Anterior cingulate cortex (tissue), 58 donors: Measurements from ENCODE around the gene UTRN.
A peak's percentile ranks its signal among the peaks of the same experiment; 100 is the strongest.

Experiments
- DNase-seq, 58 donors: peaks; one replicate each; lab custom pipeline; 2025; lab: John Stamatoyannopoulos, UW

UTRN gene

DNA sequence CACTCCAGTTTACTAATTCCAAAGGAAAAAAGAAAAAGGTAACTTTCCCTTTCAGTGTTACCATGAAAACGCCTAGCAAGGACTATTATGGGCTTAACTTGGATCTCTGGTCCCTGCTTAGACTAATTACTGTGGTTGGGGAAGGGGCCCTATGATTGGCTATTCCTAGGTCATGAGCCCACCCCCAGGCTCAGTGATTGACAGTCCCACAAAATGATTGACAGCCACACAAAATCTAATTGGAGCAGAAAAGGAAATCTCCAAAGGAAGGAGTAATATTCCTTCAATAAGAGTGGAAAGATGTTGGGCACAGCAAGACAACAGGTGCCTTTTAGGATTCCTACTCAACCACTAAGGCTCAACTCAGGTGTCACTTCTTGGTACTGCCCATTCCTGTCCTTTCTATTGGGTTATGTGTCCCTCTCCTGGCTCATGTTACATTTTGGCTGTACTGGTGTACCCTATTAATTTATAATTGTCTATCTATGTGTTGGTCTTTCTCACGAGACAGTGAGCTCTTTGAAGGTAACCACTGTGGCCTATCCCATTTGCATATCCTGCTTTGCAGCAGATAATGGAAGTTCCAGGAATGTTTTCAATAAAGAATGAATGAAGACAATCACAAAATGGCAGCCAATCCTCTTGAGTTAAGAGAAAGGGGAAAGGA is 5.5 kb upstream of the UTRN start:
- no peak for DNase-seq

DNA sequence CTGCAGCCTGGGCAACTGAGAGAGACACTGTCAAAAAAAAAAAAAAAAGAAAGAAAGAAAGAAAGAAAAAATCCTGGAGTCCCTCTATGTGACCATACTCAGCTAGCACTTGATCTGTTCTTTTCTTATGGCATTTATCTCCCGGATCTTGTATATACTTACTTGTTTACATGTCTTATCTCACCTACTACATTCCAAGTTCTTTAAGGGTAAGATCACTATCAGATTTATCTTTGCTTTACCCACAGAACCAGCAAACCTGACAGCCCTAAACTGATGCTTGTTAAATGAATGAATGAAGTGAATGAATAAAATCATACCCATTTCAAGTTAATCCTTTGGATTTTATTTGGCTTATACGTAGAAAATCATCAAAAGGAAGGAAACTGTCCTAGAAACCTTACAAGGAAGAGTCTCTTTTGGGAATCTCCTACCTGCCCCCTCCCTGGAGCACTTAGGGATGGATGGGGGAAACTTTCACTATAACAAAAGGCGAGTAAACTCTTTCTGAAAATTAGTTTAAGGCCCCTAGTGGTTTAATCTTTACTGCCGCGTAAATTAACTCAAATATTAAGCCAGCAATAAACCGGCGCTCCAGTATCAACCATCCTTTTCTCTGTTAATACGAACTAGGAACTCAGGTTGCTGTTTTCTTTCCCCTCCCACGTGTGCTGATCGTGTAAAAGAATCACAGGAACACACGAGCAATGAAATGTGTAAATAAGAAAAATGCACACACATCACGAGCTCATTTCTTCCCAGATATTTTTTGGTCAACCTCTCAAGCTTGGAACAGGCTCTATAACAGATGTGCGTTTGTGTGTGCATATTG is 1.3 kb upstream of the UTRN start:
- DNase-seq, result no peak

DNA sequence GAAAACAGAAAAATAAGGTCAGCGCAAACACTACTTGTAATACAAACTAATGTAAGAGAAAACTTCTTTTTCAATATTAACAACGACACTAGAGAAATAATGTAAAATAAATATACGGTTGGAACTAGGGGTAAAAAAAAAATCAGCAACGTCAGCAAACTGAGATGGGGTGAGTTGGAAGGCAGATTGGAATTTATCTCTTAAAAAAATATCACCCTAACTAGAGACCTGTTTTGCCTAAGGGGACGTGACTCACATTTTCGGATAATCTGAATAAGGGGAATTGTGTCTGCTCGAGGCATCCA is 705 bp upstream of the UTRN start:
- DNase-seq, result no peak

DNA sequence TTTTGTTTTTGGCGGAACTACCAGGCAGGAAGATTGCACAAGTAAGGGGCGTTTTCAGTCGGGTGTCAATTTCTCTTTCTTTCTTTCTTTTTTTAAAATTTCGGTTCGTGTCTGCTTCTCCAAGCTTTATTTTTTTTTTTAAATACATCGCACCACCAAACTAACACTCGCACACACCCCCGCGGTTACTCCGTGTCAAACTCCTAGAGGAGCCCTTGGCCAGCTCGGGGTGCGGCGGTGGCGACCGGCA is 338 bp downstream of the UTRN start:
- no peak for DNase-seq

DNA sequence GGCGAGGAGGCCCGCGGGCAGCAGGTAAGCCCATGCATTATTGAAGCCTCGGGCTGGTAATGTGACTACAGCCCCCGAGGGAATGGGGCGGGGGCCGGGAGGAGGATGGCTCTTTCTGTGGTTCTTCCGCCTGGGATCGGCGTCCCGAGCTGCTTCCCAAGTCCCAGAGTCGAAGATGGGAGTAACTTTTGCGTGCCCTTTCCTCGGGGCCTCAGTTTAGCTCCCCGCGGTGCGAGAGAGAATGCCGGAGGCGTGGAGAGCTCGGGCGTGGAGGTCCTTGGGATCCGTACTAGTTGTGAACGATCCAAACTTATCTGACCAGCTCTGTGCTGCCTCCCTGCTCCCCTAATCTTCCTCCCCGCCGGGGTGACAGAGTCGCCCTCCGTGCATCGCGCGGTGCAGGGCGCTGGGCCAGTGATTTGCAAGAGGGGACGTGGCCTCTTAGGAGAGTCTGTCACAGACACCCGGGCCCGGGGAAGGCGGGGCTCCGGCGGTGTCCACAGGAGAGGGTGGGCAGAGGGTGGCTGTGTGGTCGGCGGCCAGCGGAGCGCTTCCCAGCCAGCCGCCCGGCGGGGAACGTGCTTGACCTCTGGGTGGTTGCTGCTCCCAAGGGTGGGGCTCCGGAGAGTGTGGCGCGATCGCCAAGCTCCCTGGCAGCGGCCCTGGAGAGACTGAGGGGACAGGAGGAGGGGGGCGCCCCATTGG is 815 bp downstream of the UTRN start:
- DNase-seq, result peak in 45 of 58 donors; percentile 2 to 62 (median 24)

DNA sequence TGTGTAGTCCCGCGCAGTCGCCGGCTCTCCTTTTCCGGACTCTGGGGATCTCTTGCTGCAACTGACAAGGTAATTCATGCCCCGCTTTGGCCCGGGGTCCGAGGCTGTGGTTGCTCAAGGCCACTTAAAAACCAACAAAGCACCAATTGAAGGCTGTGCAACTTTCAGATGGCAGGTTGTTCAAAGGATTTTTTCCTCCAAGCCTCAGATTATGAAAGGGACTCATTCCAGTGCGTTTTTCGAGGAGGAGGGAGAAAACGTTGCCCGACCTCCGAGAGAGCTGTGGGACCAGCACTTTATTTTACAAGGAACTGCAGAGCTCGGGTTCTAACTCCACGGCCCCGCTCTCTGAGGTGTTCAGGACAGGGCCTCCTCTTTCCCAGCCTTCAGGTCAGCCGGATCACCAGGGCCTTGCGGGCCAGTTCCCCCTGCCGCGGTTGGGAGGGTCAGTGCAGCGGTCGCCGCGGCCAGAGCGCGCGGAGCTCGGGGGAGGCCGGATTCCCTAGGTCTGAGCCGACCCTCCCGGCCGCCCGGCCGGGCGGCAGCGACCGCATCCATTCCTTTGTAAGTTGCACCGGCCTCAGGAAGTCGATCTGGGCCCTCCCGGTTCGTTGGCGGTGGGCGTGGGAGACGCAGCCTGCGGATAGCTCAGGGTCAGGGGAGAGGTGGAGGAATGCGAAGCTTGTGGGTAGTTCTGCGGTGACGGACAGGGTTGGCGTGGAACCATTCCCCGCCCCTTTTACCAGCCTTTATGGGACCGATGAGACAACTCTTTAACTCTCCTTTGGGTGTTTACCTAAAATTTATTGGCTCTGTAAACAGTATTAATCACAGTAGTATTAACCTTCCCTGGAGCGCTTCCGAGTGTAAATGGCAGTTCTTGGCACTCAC is 1.6 kb downstream of the UTRN start:
- DNase-seq, result peak in 12 of 58 donors; percentile 1 to 16 (median 4)

DNA sequence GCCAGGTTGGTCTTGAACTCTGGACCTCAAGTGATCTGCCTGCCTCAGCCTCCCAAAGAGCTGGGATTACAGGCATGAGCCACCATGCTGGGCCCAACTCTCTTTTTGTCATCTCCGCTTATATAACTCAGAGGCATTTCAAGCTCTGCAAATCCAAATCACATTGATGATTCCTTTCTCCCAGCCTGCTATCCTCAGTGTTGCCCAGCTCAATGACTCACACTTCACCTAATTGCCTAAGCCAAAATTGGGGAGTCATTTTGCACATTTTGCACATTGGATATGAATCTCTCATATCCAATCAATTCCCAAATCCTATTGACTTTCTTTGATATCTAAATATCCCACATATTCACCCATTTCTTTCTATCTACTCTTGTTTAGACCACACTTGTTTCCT is 3.9 kb downstream of the UTRN start:
- DNase-seq, result no peak

DNA sequence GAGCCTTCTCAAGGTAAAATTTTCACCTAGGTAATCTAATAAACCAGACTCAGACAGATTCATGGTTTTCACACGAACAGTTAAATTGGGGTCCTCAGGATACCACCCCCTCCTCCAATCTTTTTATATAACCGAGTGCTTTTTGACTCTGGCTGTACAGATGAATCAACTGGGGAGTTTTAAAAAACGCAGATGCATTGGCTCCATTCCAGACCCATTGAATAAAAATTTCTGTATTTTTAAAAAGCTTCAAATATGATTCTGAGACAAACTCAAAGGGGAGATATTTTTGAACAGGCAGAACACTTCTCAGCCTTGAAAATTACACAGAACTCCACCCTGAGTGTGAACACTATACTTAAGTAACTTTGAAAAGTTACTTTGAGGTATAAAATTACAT is 7.2 kb downstream of the UTRN start:
- DNase-seq, result no peak

DNA sequence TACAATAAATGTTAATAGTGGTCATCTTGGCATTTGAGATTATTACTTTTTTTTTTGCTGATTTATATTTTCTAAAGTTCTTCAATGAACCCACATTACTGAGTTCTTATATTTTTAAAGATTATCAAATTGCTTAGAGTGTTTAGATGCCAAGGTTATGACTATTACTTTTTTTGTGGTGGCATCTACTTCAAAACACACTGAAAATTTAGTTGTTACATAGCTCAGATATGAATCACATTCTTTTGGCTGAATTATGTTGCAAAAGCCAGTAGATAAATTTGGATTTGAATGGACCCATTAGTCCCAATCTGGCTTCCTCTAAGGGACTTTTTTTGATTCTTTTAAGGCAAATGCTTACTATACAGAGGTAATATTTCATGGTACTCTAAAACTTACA is 8.9 kb downstream of the UTRN start:
- no peak for DNase-seq

DNA sequence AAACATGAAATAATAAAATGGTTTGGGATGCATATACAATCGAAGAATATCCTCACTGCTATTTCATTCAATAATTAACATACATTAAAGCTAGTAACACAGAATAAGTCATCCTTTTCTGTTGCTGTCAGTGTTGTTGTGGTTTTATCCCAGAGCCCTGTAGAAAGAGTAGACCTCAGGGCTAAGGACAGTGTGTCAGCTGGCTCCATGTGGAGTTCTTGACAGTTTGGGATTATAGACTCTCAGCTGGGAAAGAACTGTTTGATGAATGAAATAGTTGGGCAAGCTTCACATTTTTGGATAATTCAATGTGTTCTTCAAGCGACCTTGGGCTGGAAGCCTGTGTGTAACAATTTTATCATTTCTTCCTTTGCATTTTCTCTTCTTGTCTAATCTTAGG is 10.1 kb downstream of the UTRN start:
- no peak for DNase-seq

DNA sequence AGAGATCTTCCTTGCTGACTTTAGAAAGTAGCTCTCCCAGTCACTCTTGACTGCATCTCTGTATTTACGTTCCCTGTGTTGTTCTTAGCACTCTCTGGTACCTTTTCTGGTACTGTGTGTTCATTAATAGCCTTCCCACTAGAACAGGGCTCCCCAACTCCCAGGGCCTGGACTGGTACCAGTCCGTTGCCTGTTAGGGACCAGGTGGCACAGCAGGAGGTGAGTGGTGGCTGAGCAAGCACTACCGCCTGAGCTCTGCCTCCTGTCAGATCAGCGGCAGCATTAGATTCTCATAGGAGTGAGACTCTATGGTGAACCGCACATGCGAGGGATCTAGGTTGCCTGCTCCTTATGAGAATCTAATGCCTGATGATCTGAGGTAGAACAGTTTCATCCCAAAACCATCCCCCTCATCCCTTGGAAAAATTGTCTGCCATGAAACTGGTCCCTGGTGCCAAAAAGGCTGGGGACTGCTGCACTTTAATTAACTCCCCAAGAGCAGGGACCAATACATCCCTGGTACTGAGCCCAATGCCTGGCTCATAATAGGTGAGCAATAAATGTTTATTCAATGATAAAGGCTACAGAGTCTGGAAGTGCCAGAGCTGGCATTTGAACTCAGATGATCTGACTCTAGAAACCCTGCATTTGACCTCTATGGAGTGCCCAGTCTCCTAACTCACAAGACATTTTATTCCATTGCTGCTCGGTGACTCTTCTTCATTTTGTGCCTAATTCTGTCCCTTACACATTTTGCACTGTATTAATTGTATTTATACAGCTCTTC is 11.0 kb downstream of the UTRN start:
- DNase-seq, result no peak

DNA sequence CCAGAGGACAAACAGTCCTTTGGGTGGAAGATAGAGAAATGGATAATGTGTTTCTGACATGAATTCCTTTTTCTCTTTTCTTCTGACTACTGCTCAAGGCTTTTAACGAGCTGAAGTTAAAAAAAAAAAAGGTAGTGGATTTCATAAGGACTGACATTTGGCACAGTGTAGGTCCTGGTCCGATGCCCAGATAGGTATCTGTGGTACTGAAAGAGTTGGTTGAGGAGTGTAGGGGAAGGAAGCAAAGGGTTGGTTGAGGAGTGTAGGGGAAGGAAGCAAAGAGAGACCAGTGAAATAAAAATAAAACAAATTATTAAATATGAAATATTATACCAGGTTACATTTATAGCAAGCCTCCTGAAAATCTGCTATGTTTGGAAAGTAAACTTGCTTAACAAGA is 11.8 kb downstream of the UTRN start:
- DNase-seq, result no peak

DNA sequence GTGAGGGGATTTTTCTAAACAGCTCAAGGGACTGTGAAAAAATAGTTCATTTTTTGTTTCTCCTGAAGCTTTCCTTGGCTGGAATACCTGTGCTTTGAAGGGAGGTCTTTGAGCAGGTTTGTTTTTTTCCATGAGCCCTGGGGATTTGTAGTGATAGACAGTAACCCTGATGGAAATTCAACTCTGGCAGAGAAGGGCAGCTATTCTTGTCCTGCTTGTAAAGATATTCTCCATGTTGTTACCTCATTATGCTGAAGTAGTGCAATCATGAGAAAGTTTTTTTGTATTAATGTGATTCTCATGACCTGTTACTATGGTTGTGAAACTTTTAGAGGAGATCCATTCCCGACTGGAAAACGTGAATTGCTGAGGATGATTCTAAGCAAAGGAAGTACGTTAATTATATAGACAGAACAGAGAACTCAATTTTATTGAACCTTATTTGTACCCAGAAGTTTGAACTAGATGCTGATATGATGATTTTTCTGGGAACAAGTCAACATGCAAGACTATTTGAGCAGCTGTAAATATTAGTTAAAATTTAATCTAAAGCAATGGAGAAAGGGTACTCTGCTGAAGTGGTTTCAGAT is 12.5 kb downstream of the UTRN start:
- no peak for DNase-seq

DNA sequence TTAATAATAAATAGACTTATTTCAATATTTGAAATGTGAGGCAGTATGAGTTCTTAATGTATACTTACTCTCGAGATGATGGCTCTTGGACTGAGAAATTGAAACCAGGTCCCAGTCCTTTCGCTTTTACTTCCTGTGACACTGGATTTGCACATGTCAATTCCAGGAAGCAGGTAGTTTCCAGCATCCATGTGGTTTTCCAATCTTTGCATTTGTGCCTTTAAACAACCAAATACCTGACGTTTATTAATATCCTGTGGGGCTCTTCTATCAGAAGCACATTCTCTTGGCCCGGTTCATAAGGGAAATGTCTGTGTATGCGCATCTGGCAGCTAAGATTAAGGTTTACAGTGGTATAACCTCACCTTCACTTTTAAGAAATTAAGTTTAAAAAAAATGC is 13.1 kb downstream of the UTRN start:
- no peak for DNase-seq

DNA sequence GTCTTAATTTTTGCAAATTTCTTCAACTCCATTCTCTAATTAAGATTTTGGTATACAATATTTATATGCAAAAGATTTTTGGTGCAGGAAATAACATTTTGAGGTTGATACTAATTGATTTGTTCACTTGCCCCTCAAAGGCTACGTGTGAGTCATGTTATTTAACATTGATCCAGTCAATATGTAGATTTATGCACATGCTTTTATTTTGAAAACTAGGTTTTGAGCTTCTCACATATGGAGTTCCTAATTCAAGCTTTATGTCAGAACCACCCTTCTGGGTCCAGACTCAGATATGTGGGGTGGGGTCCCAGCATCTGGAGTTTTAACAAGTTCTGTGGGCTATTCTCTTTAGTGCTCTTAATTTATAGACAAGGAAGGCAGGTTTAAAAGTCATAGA is 13.8 kb downstream of the UTRN start:
- no peak for DNase-seq

DNA sequence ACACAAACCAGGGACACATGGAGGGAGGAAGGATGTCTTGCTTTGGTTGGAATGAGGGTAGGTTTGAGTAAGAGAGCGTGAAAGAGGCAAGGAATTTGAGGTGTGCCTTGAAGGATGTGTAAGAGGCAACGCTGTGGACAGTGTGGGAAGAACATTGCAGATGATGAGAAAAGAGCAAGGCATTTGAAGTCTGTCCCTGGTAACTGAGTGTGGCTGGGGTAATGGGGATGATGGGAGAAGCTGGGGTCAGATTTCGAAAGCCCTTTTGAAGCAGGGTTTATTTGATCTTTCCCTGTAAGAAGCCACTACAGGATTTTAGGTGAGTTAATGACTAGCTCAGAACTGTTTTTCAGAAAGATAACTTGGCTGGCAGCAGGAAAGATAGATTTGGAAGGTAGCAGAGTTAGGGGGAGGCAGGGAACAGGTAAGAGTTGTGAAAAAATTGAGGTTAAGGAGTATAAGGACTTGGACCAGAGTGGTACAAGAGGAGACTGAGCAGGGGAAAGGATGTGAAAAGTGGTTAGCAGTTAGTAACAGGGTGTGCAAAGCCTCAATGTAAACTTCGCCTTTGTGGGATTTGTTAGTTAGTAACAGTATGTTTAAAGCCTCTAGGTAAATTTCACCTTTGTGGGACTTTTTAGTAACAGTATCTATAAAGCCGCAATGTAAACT is 17.7 kb downstream of the UTRN start:
- no peak for DNase-seq

DNA sequence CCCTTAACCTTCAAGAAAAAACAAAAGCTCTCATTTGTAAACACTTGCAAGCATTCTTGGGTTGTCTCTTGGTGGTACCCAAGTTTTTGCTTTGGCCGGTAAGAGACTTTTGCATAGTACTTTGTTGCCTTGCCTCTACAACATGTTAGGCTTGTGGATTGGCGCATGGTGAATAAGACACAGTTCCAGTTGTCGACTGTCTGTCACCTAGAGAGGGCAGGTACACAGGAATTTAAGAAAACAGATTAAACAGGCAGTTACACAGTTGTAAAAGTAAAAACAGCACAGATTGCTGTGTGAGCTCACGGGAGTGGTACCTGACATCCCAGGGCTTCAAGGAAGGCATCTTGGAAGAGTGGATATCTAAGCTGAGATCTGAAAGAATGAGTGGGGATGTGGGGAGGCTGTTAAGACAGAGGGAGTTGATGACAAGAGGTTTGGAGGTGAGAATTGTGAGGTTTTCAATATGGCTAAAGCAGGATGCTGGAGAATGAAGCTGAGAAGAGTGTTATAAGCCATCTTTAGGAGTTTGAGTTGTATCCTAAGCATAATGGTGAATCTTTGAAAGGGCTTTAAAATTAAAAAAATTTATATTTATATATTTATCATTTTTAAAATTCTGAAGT is 19.2 kb downstream of the UTRN start:
- no peak for DNase-seq

DNA sequence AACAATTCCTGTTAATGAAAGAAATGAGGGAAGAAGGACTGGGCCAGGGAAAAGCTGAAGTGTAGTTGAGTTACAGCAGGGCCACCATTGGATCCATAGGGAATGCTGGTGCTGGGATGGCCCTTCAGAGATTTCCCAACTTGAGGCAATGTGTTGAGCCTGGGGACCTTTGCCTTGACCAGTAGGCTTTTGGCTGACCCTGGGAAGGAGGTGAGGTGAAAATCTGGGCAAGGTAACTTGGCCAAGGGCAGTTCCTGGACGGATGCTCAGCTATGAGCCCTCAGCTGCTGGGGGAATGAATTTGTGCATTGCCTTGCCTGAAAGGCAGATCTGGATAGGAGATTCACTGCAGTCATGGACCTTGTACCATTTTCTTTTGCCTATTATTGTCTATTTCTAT is 20.4 kb downstream of the UTRN start:
- no peak for DNase-seq

DNA sequence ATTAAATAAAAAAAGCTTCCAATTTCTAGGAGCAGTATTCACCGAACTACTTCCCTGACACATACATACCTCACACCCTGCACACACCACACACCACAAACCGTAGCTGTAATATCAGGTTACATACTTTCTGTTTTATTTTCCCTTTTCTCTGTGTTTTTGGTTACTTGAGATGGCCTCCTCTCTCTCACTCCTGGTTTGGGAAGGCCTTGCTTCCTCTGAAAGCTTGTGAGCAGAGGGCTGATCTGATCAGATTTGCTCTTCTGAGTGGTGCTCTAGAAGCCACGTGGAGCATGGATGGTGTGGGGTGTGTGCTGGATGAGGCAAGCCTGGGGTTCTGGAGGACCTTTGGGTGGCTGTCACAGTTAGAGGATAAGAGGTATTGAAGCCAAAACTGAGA is 20.9 kb downstream of the UTRN start:
- no peak for DNase-seq
